Activated CD8-positive, alpha-beta memory T cell treated with anti-CD3 and anti-CD28 coated beads for 48 hours (primary cell): ENCODE data around the gene ORC3.
"Not testable (repeated sequence)": the region's sequence is repeated elsewhere in the genome, so short reads cannot be mapped to it uniquely, and the experiment has no call there.

Source experiments
- DNase-seq, 3 experiments: peaks; one replicate each; pipeline ENCODE4 v3.0.0-alpha.2; 2020; ENCODE audit warnings: low read depth in 2 of 3, low spot score in 2 of 3

Gene ORC3

GRCh38 chr6:87692086-87692485 lies 102.2 kb downstream of the ORC3 start:
- no peak for DNase-seq

- DNase-seq = not testable (repeated sequence)
These were observed 106.9 kb downstream of the ORC3 start for GRCh38 chr6:87696817-87697216.

- DNase-seq = no peak
These were observed 107.9 kb downstream of the ORC3 start for GRCh38 chr6:87697581-87698546.

GRCh38 chr6:87698547-87699006 lies 108.6 kb downstream of the ORC3 start:
- no peak for DNase-seq

- DNase-seq = no peak
These were observed 109.6 kb downstream of the ORC3 start for GRCh38 chr6:87699576-87699975.

- no peak for DNase-seq
These were observed 110.7 kb downstream of the ORC3 start for GRCh38 chr6:87700397-87701343.

- DNase-seq = no peak
These were observed 111.4 kb downstream of the ORC3 start for GRCh38 chr6:87701344-87701675.

- peak; percentile 83 to 96 (median 83) for DNase-seq
These were observed 112.0 kb downstream of the ORC3 start, which contains the start of gene AKIRIN2 for GRCh38 chr6:87701676-87702588. Gene AKIRIN2, minus strand, starts transcription at chr6:87702233. Its CDS starts 549 bp downstream, at chr6:87701684.

GRCh38 chr6:87702589-87702945 lies 112.6 kb downstream of the ORC3 start:
- no peak for DNase-seq

GRCh38 chr6:87703039-87703438 lies 113.1 kb downstream of the ORC3 start:
- not testable (repeated sequence) for DNase-seq

- peak in 1 of 3 experiments; percentile 9 for DNase-seq
These were observed 115.2 kb downstream of the ORC3 start for GRCh38 chr6:87705070-87705691.

- DNase-seq = no peak
These were observed 116.4 kb downstream of the ORC3 start for GRCh38 chr6:87706187-87706966.

GRCh38 chr6:87708581-87709427 lies 118.9 kb downstream of the ORC3 start:
- DNase-seq = not testable (repeated sequence)

GRCh38 chr6:87710090-87710489 lies 120.2 kb downstream of the ORC3 start:
- DNase-seq = no peak

GRCh38 chr6:87712713-87713112 lies 122.8 kb downstream of the ORC3 start:
- DNase-seq = not testable (repeated sequence)

- no peak for DNase-seq
These were observed 124.3 kb downstream of the ORC3 start for GRCh38 chr6:87714093-87714842.
